GM19395 (cell line): ENCODE data around the gene CCDC74A.
A peak's percentile ranks its signal among the peaks of the same experiment; 100 is the strongest.
"Not testable (repeated sequence)": the region's sequence is repeated elsewhere in the genome, so short reads cannot be mapped to it uniquely, and the experiment has no call there.

Source experiments
- ATAC-seq: cut with Tn5 transposase; IDR thresholded peaks from one replicate; pipeline ENCODE4 v1.9.1; 2021; ENCODE audit warnings: mild to moderate bottlenecking, moderate library complexity; ENCODE audit not compliant: unreplicated experiment

The CCDC74A gene

GRCh38 chr2:131525256-131525655 is 2.4 kb upstream of the CCDC74A start:
- ATAC-seq = not testable (repeated sequence)

- peak; percentile 69 for ATAC-seq
These were observed 1.5 kb downstream of the CCDC74A start for GRCh38 chr2:131528981-131529863.

GRCh38 chr2:131529864-131530445 is 2.3 kb downstream of the CCDC74A start:
- peak; percentile 1 for ATAC-seq

- not testable (repeated sequence) for ATAC-seq
These were observed 3.1 kb downstream of the CCDC74A start for GRCh38 chr2:131530626-131531344.

- ATAC-seq = not testable (repeated sequence)
These were observed 4.0 kb downstream of the CCDC74A start for GRCh38 chr2:131531547-131532185.

GRCh38 chr2:131532723-131533608 is 5.3 kb downstream of the CCDC74A start:
- ATAC-seq = not testable (repeated sequence)

GRCh38 chr2:131533609-131534316 is 6.1 kb downstream of the CCDC74A start:
- ATAC-seq = not testable (repeated sequence)

GRCh38 chr2:131534317-131534672 is 6.6 kb downstream of the CCDC74A start:
- not testable (repeated sequence) for ATAC-seq

GRCh38 chr2:131534965-131535364 is 7.3 kb downstream of the CCDC74A start:
- not testable (repeated sequence) for ATAC-seq

GRCh38 chr2:131535526-131535925 is 7.8 kb downstream of the CCDC74A start:
- no peak for ATAC-seq

- ATAC-seq = not testable (repeated sequence)
These were observed 8.5 kb downstream of the CCDC74A start for GRCh38 chr2:131535951-131536826.

- not testable (repeated sequence) for ATAC-seq
These were observed 9.2 kb downstream of the CCDC74A start for GRCh38 chr2:131536841-131537240.

- not testable (repeated sequence) for ATAC-seq
These were observed 11.2 kb downstream of the CCDC74A start for GRCh38 chr2:131538856-131539255.

GRCh38 chr2:131542438-131543384 is 15.0 kb downstream of the CCDC74A start:
- ATAC-seq = no peak

GRCh38 chr2:131543385-131543891 is 15.8 kb downstream of the CCDC74A start:
- ATAC-seq = no peak

- not testable (repeated sequence) for ATAC-seq
These were observed 16.5 kb downstream of the CCDC74A start for GRCh38 chr2:131544006-131544812.
